Activated T-cell treated with anti-CD3 and anti-CD28 coated beads, Interleukin-2, amount 50 U/mL, for 72 hours (primary cell): ENCODE results near the gene HIVEP3. TPM values are rescaled to one million over a fixed set of nuclear protein-coding genes. Genes with fewer than 3 reads are reported as not detected.
A peak's percentile ranks its signal among the peaks of the same experiment; 100 is the strongest.

Source experiments
- ATAC-seq, 2 donors: fragments of 150-1000 bp; cut with Tn5 transposase; replicated peaks in 1 of 2; 2 replicates each; pipeline ENCODE4 v1.10.0; 2021; ENCODE audit warnings: moderate library complexity in 2 of 2, mild to moderate bottlenecking in 1 of 2
- DNase-seq, 2 donors: peaks; one replicate each; pipeline ENCODE4 v3.0.0; 2021 to 2022; ENCODE audit warnings: mixed read lengths in 1 of 2
- H3K27ac Mint-ChIP-seq: one replicate; pipeline ENCODE4 v1.8.0; 2022; ENCODE audit warnings: mild to moderate bottlenecking, moderate library complexity, mixed read lengths
- H3K27me3 Mint-ChIP-seq: one replicate; pipeline ENCODE4 v1.8.0; 2022; ENCODE audit warnings: low read depth, mixed read lengths
- H3K36me3 Mint-ChIP-seq, 2 donors: one replicate each; pipeline ENCODE4 v1.8.0; 2022; ENCODE audit warnings: mixed read lengths in 2 of 2, mild to moderate bottlenecking in 1 of 2; ENCODE audit not compliant: insufficient read depth in 2 of 2
- H3K4me1 Mint-ChIP-seq: one replicate; pipeline ENCODE4 v1.8.0; 2022; ENCODE audit warnings: low read depth, mixed read lengths
- H3K4me3 Mint-ChIP-seq, 2 donors: one replicate each; pipeline ENCODE4 v1.8.0; 2022; ENCODE audit warnings: mild to moderate bottlenecking in 2 of 2, mixed read lengths in 2 of 2, moderate library complexity in 2 of 2
- H3K9me3 Mint-ChIP-seq, 2 donors: one replicate each; pipeline ENCODE4 v1.8.0; 2022; ENCODE audit warnings: mixed read lengths in 2 of 2
- total RNA-seq, 2 donors: library from RNA; stranded (reverse); gene quantifications; one replicate each; pipeline ENCODE4 v1.2.3, GENCODE V29; 2022

HIVEP3 gene
- total RNA-seq, 2 donors from 2014 or later, result 22.8 to 29.2 TPM

GRCh38 chr1:41856944-41857285 is 61.8 kb downstream of the HIVEP3 start:
- peaks cover 31% of the 10 kb centered on the region for H3K4me1 Mint-ChIP-seq
- no peak overlapping the region for H3K4me3 Mint-ChIP-seq
- DNase-seq, result no peak
- no peaks in the 10 kb centered on the region for H3K27me3 Mint-ChIP-seq
- H3K9me3 Mint-ChIP-seq, result peaks cover 2 to 8% of the 10 kb centered on the region in 2 donors
- no peaks in the 10 kb centered on the region for H3K36me3 Mint-ChIP-seq
- H3K27ac Mint-ChIP-seq, result no peak overlapping the region
- ATAC-seq, result no peak

GRCh38 chr1:41856151-41856943 is 62.4 kb downstream of the HIVEP3 start:
- Mint-ChIP-seq H3K36me3 (no peaks in the 10 kb centered on the region), H3K4me1 (peaks cover 31% of the 10 kb centered on the region), H3K4me3 (no peak overlapping the region), H3K27me3 (no peaks in the 10 kb centered on the region), H3K9me3 (peaks cover 2 to 8% of the 10 kb centered on the region in 2 donors), H3K27ac (no peak overlapping the region)
- ATAC-seq (no peak), DNase-seq (no peak)

GRCh38 chr1:41855713-41856112 is 63.0 kb downstream of the HIVEP3 start:
- no peak for DNase-seq
- Mint-ChIP-seq H3K4me1 (peaks cover 31% of the 10 kb centered on the region), H3K27me3 (no peaks in the 10 kb centered on the region), H3K27ac (no peak overlapping the region), H3K9me3 (peaks cover 2 to 8% of the 10 kb centered on the region in 2 donors), H3K36me3 (no peaks in the 10 kb centered on the region), H3K4me3 (no peak overlapping the region)
- no peak for ATAC-seq

GRCh38 chr1:41853907-41854306 is 64.8 kb downstream of the HIVEP3 start:
- Mint-ChIP-seq H3K9me3 (peaks cover 2 to 8% of the 10 kb centered on the region in 2 donors), H3K4me3 (no peak overlapping the region), H3K4me1 (peaks cover 33% of the 10 kb centered on the region), H3K27me3 (no peaks in the 10 kb centered on the region), H3K27ac (no peak overlapping the region), H3K36me3 (no peaks in the 10 kb centered on the region)
- no peak for DNase-seq
- no peak for ATAC-seq

- H3K36me3 Mint-ChIP-seq, result peaks cover 0 to 1% of the 10 kb centered on the region in 2 donors
- H3K27ac Mint-ChIP-seq, result no peak overlapping the region
- H3K9me3 Mint-ChIP-seq, result peaks cover 2 to 7% of the 10 kb centered on the region in 2 donors
- peaks cover 33% of the 10 kb centered on the region for H3K4me1 Mint-ChIP-seq
- no peak for ATAC-seq
- DNase-seq, result no peak
- no peaks in the 10 kb centered on the region for H3K27me3 Mint-ChIP-seq
- no peak overlapping the region for H3K4me3 Mint-ChIP-seq
Measured at GRCh38 chr1:41852091-41852490, 66.6 kb downstream of the HIVEP3 start.

- Mint-ChIP-seq H3K27me3 (no peaks in the 10 kb centered on the region), H3K9me3 (peaks cover 2 to 7% of the 10 kb centered on the region in 2 donors), H3K4me3 (no peak overlapping the region), H3K36me3 (peaks cover 0 to 1% of the 10 kb centered on the region in 2 donors), H3K4me1 (peaks cover 38% of the 10 kb centered on the region), H3K27ac (no peak overlapping the region)
- DNase-seq (no peak), ATAC-seq (no peak)
Measured at GRCh38 chr1:41851589-41851988, 67.1 kb downstream of the HIVEP3 start.

- H3K27me3 Mint-ChIP-seq, result no peaks in the 10 kb centered on the region
Measured at GRCh38 chr1:41850029-41850428, 68.7 kb downstream of the HIVEP3 start.

GRCh38 chr1:41849211-41849759 is 69.4 kb downstream of the HIVEP3 start:
- Mint-ChIP-seq H3K9me3 (peaks cover 0 to 7% of the 10 kb centered on the region in 2 donors), H3K27ac (no peak overlapping the region), H3K27me3 (no peaks in the 10 kb centered on the region), H3K36me3 (peaks cover 0 to 1% of the 10 kb centered on the region in 2 donors), H3K4me3 (no peak overlapping the region), H3K4me1 (peaks cover 42% of the 10 kb centered on the region)
- ATAC-seq, result no peak
- no peak for DNase-seq

More at GRCh38 chr1:41850029-41850428, 68.7 kb downstream of the HIVEP3 start:
- peaks cover 42% of the 10 kb centered on the region for H3K4me1 Mint-ChIP-seq
- H3K27ac Mint-ChIP-seq, result no peak overlapping the region
- no peak overlapping the region for H3K4me3 Mint-ChIP-seq
- H3K9me3 Mint-ChIP-seq, result peaks cover 0 to 7% of the 10 kb centered on the region in 2 donors
- peak; percentile 97 to 100 for ATAC-seq
- peak; percentile 26 to 63 for DNase-seq
- H3K36me3 Mint-ChIP-seq, result peaks cover 0 to 1% of the 10 kb centered on the region in 2 donors

GRCh38 chr1:41848216-41848952 is 70.3 kb downstream of the HIVEP3 start:
- no peaks in the 10 kb centered on the region for H3K27me3 Mint-ChIP-seq
- DNase-seq, result no peak
- H3K27ac Mint-ChIP-seq, result no peak overlapping the region
- no peak overlapping the region for H3K4me3 Mint-ChIP-seq
- peaks cover 0 to 5% of the 10 kb centered on the region in 2 donors for H3K9me3 Mint-ChIP-seq
- no peak for ATAC-seq
- H3K36me3 Mint-ChIP-seq, result peaks cover 0 to 1% of the 10 kb centered on the region in 2 donors
- peaks cover 48% of the 10 kb centered on the region for H3K4me1 Mint-ChIP-seq

GRCh38 chr1:41847733-41848132 is 71.0 kb downstream of the HIVEP3 start:
- Mint-ChIP-seq H3K4me1 (peaks cover 48% of the 10 kb centered on the region), H3K27me3 (no peaks in the 10 kb centered on the region), H3K27ac (no peak overlapping the region), H3K4me3 (no peak overlapping the region), H3K36me3 (peaks cover 0 to 1% of the 10 kb centered on the region in 2 donors), H3K9me3 (peaks cover 0 to 1% of the 10 kb centered on the region in 2 donors)
- DNase-seq, result no peak
- ATAC-seq, result no peak

- ATAC-seq, result no peak
- Mint-ChIP-seq H3K9me3 (no peaks in the 10 kb centered on the region), H3K27ac (no peak overlapping the region)
Measured at GRCh38 chr1:41846625-41847405, 71.9 kb downstream of the HIVEP3 start.

GRCh38 chr1:41844781-41845272 is 73.9 kb downstream of the HIVEP3 start:
- H3K36me3 Mint-ChIP-seq, result peaks cover 0 to 1% of the 10 kb centered on the region in 2 donors
- ATAC-seq (no peak), DNase-seq (no peak)
- H3K9me3 Mint-ChIP-seq, result no peaks in the 10 kb centered on the region
- H3K4me3 Mint-ChIP-seq, result no peak overlapping the region
- peaks cover 24% of the 10 kb centered on the region for H3K4me1 Mint-ChIP-seq
- H3K27ac Mint-ChIP-seq, result no peak overlapping the region
- H3K27me3 Mint-ChIP-seq, result no peaks in the 10 kb centered on the region

More at GRCh38 chr1:41846625-41847405, 71.9 kb downstream of the HIVEP3 start:
- Mint-ChIP-seq H3K4me3 (no peak overlapping the region), H3K36me3 (peaks cover 0 to 1% of the 10 kb centered on the region in 2 donors), H3K4me1 (peaks cover 43% of the 10 kb centered on the region), H3K27me3 (no peaks in the 10 kb centered on the region)
- DNase-seq, result no peak
